HEK293 (cell line): ENCODE data around the gene LMCD1.

Experiments used
- CTCF ChIA-PET: fragments of 350-600 bp; formaldehyde crosslinking; extraction: SDS; loops from one replicate; lab custom pipeline; 2021; ENCODE audit warnings: antibody characterized with exemption; lab: Yijun Ruan, JAX
- POLR2A ChIA-PET: fragments of 300-600 bp; formaldehyde crosslinking; extraction: SDS; loops from one replicate; lab custom pipeline; 2020; ENCODE audit warnings: antibody characterized with exemption, inconsistent platforms; lab: Yijun Ruan, JAX
- H3K27ac ChIP-seq: fragments of 200-500 bp; sonication (Bioruptor generic); 2 replicates; pipeline ENCODE4 v1.5.1; 2014; ENCODE audit warnings: low read depth, low read length, control low read depth, inconsistent platforms; ENCODE audit errors: extremely low read depth
- H3K36me3 ChIP-seq, 2 experiments: fragments of 200-500 bp in 1 of 2; sonication (Bioruptor generic) in 1 of 2; 1 replicate in 1 of 2; 2 replicates in 1 of 2; pipeline ENCODE4 v1.5.1; 2014 to 2017; ENCODE audit warnings: inconsistent platforms in 2 of 2, low read length in 2 of 2; ENCODE audit not compliant: control insufficient read depth in 2 of 2, insufficient read depth in 1 of 2
- H3K4me1 ChIP-seq: fragments of 200-500 bp; sonication (Bioruptor generic); 2 replicates; pipeline ENCODE4 v1.5.1; 2014; ENCODE audit warnings: mild to moderate bottlenecking, low read length, inconsistent platforms; ENCODE audit not compliant: control insufficient read depth, insufficient read depth
- H3K4me3 ChIP-seq: 2 replicates; pipeline ENCODE4 v1.5.1; 2011; ENCODE audit warnings: low read depth, mild to moderate bottlenecking, control low read depth, low read length, moderate library complexity
- H3K9me3 ChIP-seq: fragments of 200-500 bp; sonication (Bioruptor generic); 2 replicates; pipeline ENCODE4 v1.5.1; 2014; ENCODE audit warnings: low read depth, low read length, inconsistent platforms; ENCODE audit not compliant: control insufficient read depth, insufficient read depth
- FEZF1 ChIP-seq: fragments of 450-650 bp; formaldehyde crosslinking; IDR thresholded peaks from 2 replicates; pipeline ENCODE4 v1.5.1; 2016; ENCODE audit warnings: missing biosample characterization, missing genetic modification characterization
- HOXA7 ChIP-seq: sonication (generic); formaldehyde crosslinking; IDR thresholded peaks from 2 replicates; pipeline ENCODE4 v1.8.1; 2022; ENCODE audit warnings: missing genetic modification reagents, borderline replicate concordance
- KLF8 ChIP-seq: fragments of 450-650 bp; formaldehyde crosslinking; IDR thresholded peaks from 2 replicates; pipeline ENCODE4 v1.5.1; 2016; ENCODE audit warnings: missing biosample characterization, missing genetic modification characterization
- SP3 ChIP-seq: fragments of 450-650 bp; formaldehyde crosslinking; IDR thresholded peaks from 2 replicates; pipeline ENCODE4 v1.5.1; 2016; ENCODE audit warnings: missing biosample characterization, missing genetic modification characterization
- ZBTB48 ChIP-seq: fragments of 450-650 bp; formaldehyde crosslinking; IDR thresholded peaks from 2 replicates; pipeline ENCODE4 v1.5.1; 2016; ENCODE audit warnings: missing biosample characterization, missing genetic modification characterization
- ZBTB7A ChIP-seq: fragments of 450-650 bp; formaldehyde crosslinking; IDR thresholded peaks from 2 replicates; pipeline ENCODE4 v1.5.1; 2016; ENCODE audit warnings: low read depth, missing biosample characterization, missing genetic modification characterization
- ZBTB8A ChIP-seq: fragments of 450-650 bp; formaldehyde crosslinking; IDR thresholded peaks from 2 replicates; pipeline ENCODE4 v1.5.1; 2016; ENCODE audit warnings: missing biosample characterization, missing genetic modification characterization
- ZNF10 ChIP-seq: fragments of 450-650 bp; formaldehyde crosslinking; IDR thresholded peaks from 2 replicates; pipeline ENCODE4 v1.5.1; 2017; ENCODE audit warnings: missing biosample characterization, missing genetic modification characterization
- ZNF140 ChIP-seq: fragments of 450-650 bp; formaldehyde crosslinking; IDR thresholded peaks from 2 replicates; pipeline ENCODE4 v1.5.1; 2016; ENCODE audit warnings: missing biosample characterization, missing genetic modification characterization
- ZNF16 ChIP-seq: fragments of 450-650 bp; formaldehyde crosslinking; IDR thresholded peaks from 2 replicates; pipeline ENCODE4 v1.5.1; 2016; ENCODE audit warnings: low read depth, missing biosample characterization, missing genetic modification characterization
- ZNF211 ChIP-seq: fragments of 450-650 bp; formaldehyde crosslinking; IDR thresholded peaks from 2 replicates; pipeline ENCODE4 v1.5.1; 2016; ENCODE audit warnings: low read depth, missing biosample characterization, missing genetic modification characterization
- ZNF239 ChIP-seq: fragments of 450-650 bp; formaldehyde crosslinking; IDR thresholded peaks from 2 replicates; pipeline ENCODE4 v1.5.1; 2016; ENCODE audit warnings: missing biosample characterization, missing genetic modification characterization
- ZNF324 ChIP-seq: fragments of 450-650 bp; formaldehyde crosslinking; IDR thresholded peaks from 2 replicates; pipeline ENCODE4 v1.5.1; 2016; ENCODE audit warnings: missing biosample characterization, missing genetic modification characterization
- ZNF341 ChIP-seq: fragments of 450-650 bp; formaldehyde crosslinking; IDR thresholded peaks from 2 replicates; pipeline ENCODE4; 2016; ENCODE audit warnings: low read depth, missing biosample characterization, missing genetic modification characterization
- ZNF37A ChIP-seq: fragments of 450-650 bp; IDR thresholded peaks from 2 replicates; pipeline ENCODE4 v1.5.1; 2018; ENCODE audit warnings: missing biosample characterization, missing genetic modification characterization
- ZNF585B ChIP-seq: fragments of 450-650 bp; formaldehyde crosslinking; IDR thresholded peaks from 2 replicates; pipeline ENCODE4 v1.5.1; 2016; ENCODE audit warnings: missing biosample characterization, missing genetic modification characterization
- ZNF658 ChIP-seq: fragments of 450-650 bp; formaldehyde crosslinking; IDR thresholded peaks from 2 replicates; pipeline ENCODE4; 2016; ENCODE audit warnings: missing biosample characterization, missing genetic modification characterization
- ZNF707 ChIP-seq: fragments of 450-650 bp; formaldehyde crosslinking; IDR thresholded peaks from 2 replicates; pipeline ENCODE4 v1.5.1; 2016; ENCODE audit warnings: missing biosample characterization, missing genetic modification characterization
- ZNF776 ChIP-seq: fragments of 450-650 bp; formaldehyde crosslinking; IDR thresholded peaks from 2 replicates; pipeline ENCODE4 v1.5.0; 2017; ENCODE audit warnings: missing biosample characterization, missing genetic modification characterization, borderline replicate concordance
- ZNF843 ChIP-seq: fragments of 450-650 bp; formaldehyde crosslinking; IDR thresholded peaks from 2 replicates; pipeline ENCODE4 v1.5.1; 2016; ENCODE audit warnings: missing biosample characterization, missing genetic modification characterization
- TF ChIP-seq, protein P1 (sequence below): fragments of 450-650 bp; formaldehyde crosslinking; IDR thresholded peaks from 2 replicates; pipeline ENCODE4 v1.5.1; 2016; ENCODE audit warnings: missing biosample characterization, missing genetic modification characterization
- TF ChIP-seq, protein P2 (sequence below): fragments of 450-650 bp; formaldehyde crosslinking; IDR thresholded peaks from 2 replicates; pipeline ENCODE4 v1.5.1; 2016; ENCODE audit warnings: missing biosample characterization, missing genetic modification characterization, borderline replicate concordance
- TF ChIP-seq, protein P3 (sequence below): fragments of 450-650 bp; formaldehyde crosslinking; IDR thresholded peaks from 2 replicates; pipeline ENCODE4 v1.5.1; 2016; ENCODE audit warnings: missing biosample characterization, missing genetic modification characterization
- TF ChIP-seq, protein P4 (sequence below): fragments of 450-650 bp; formaldehyde crosslinking; IDR thresholded peaks from 2 replicates; pipeline ENCODE4; 2016; ENCODE audit warnings: missing biosample characterization, missing genetic modification characterization

The LMCD1 gene

DNA sequence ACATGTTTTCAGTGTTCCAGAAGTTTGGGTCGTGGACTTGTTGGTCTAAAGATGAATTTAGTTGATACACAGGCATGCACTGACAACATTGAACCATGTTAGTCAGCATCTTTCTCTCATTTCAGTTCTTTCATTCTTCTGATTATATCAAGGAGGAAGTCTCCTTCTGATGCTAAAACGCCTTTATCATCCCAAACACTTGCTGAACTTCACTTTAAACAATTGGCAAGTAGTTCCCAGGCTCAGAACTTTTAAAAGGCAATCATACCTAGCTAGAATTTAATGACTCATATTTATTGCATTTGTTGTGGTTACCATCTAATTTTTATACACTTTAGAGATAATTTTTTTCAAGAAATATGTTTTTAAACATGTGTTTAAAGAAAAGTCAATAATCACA lies 15.9 kb downstream of the LMCD1 start (continued):
- TF ChIP-seq, protein P1, sequence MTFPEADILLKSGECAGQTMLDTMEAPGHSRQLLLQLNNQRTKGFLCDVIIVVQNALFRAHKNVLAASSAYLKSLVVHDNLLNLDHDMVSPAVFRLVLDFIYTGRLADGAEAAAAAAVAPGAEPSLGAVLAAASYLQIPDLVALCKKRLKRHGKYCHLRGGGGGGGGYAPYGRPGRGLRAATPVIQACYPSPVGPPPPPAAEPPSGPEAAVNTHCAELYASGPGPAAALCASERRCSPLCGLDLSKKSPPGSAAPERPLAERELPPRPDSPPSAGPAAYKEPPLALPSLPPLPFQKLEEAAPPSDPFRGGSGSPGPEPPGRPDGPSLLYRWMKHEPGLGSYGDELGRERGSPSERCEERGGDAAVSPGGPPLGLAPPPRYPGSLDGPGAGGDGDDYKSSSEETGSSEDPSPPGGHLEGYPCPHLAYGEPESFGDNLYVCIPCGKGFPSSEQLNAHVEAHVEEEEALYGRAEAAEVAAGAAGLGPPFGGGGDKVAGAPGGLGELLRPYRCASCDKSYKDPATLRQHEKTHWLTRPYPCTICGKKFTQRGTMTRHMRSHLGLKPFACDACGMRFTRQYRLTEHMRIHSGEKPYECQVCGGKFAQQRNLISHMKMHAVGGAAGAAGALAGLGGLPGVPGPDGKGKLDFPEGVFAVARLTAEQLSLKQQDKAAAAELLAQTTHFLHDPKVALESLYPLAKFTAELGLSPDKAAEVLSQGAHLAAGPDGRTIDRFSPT: no peak
- TF ChIP-seq ZNF10 (tag by site-specific recombination) (no peak), SP3 (tag by site-specific recombination) (no peak), ZBTB48 (tag by site-specific recombination) (no peak), HOXA7 (no peak), ZBTB7A (tag by site-specific recombination) (no peak)
- TF ChIP-seq, protein P2, sequence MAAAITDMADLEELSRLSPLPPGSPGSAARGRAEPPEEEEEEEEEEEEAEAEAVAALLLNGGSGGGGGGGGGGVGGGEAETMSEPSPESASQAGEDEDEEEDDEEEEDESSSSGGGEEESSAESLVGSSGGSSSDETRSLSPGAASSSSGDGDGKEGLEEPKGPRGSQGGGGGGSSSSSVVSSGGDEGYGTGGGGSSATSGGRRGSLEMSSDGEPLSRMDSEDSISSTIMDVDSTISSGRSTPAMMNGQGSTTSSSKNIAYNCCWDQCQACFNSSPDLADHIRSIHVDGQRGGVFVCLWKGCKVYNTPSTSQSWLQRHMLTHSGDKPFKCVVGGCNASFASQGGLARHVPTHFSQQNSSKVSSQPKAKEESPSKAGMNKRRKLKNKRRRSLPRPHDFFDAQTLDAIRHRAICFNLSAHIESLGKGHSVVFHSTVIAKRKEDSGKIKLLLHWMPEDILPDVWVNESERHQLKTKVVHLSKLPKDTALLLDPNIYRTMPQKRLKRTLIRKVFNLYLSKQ (tag by site-specific recombination): no peak
- TF ChIP-seq, all 188 proteins: peak for 0

DNA sequence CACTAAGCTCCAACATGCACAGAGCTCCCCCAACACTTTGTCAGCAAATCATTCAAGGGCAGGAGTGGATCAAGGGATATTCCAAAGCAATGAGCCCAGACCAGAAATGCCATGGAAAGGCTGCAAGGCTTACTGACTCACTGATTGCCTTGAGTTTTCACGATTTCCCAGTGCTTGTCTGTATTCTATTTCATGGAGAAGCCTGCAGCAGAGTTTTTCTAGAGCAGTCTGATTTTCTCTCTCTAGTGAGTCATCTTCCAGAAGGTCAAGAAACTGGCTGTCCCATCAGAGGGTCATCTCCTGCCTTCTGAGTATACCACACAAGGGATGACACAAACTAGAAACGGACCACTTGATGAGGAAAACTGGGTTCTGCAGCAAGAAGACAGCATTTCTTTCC lies 16.5 kb downstream of the LMCD1 start:
- POLR2A ChIA-PET: interaction anchor here (1.3 kb wide), 1 partner anchor 17 kb away, joined by 3 read pairs; the partner anchor contains the start of gene LMCD1
- peaks cover 5% of the 10 kb centered on the region in 2 experiments; a peak in 1 of 3 replicates for H3K36me3 ChIP-seq
- TF ChIP-seq ZNF37A (tag by site-specific recombination): no peak
- TF ChIP-seq SP3 (tag by site-specific recombination): no peak
- TF ChIP-seq ZNF239 (tag by site-specific recombination): no peak
- TF ChIP-seq, protein P3, sequence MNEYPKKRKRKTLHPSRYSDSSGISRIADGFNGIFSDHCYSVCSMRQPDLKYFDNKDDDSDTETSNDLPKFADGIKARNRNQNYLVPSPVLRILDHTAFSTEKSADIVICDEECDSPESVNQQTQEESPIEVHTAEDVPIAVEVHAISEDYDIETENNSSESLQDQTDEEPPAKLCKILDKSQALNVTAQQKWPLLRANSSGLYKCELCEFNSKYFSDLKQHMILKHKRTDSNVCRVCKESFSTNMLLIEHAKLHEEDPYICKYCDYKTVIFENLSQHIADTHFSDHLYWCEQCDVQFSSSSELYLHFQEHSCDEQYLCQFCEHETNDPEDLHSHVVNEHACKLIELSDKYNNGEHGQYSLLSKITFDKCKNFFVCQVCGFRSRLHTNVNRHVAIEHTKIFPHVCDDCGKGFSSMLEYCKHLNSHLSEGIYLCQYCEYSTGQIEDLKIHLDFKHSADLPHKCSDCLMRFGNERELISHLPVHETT (tag by site-specific recombination): no peak
- TF ChIP-seq ZNF707 (tag by site-specific recombination): no peak
- no peak for TF ChIP-seq KLF8 (tag by site-specific recombination)
- no peak for TF ChIP-seq ZNF211
- TF ChIP-seq, all 188 proteins: peak for 0
- no peak overlapping the region for H3K27ac ChIP-seq
- H3K4me1 ChIP-seq: no peaks in the 10 kb centered on the region
- CTCF ChIA-PET: interaction anchor here (0.6 kb wide), 1 partner anchor 143 kb away, joined by 3 read pairs; no protein-coding TSS in a partner anchor
- no peaks in the 10 kb centered on the region for H3K9me3 ChIP-seq
- H3K4me3 ChIP-seq: no peak overlapping the region

DNA sequence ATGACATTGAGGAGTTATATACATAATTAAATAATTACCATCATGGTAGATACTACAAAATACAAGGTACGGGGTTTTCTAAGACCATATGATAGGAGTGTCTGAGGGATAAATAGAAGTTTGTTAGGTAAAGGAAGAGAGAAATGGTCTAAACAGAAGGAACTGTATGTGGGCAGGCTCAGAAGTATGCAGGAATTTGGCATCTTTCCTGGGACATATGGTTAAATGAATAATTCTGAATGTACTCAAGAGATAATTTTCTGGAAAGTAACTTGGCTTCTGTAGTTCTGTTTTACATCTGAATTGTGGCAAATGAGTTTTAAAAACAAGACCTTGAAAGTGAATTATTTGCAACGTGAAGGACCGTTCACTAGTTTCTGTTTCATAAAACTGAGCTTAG lies 17.5 kb downstream of the LMCD1 start:
- CTCF ChIA-PET: interaction anchor here (0.6 kb wide), 2 partner anchors 56 to 87 kb away, joined by 3 read pairs; no protein-coding TSS in a partner anchor
- POLR2A ChIA-PET: no interaction called here
- Histone ChIP-seq H3K36me3 (peaks cover 0 to 5% of the 10 kb centered on the region in 2 experiments; a peak in 1 of 3 replicates), H3K9me3 (no peaks in the 10 kb centered on the region), H3K4me3 (no peak overlapping the region), H3K27ac (no peak overlapping the region), H3K4me1 (no peaks in the 10 kb centered on the region)
- TF ChIP-seq ZNF140 (tag by site-specific recombination) (no peak), ZNF776 (tag by site-specific recombination) (no peak), HOXA7 (no peak), ZNF658 (tag by site-specific recombination) (no peak), ZNF324 (no peak), ZBTB8A (tag by site-specific recombination) (no peak), ZNF341 (tag by site-specific recombination) (no peak), ZNF585B (no peak), ZNF843 (tag by site-specific recombination) (no peak), ZNF16 (tag by site-specific recombination) (no peak), FEZF1 (no peak)
- TF ChIP-seq, protein P4, sequence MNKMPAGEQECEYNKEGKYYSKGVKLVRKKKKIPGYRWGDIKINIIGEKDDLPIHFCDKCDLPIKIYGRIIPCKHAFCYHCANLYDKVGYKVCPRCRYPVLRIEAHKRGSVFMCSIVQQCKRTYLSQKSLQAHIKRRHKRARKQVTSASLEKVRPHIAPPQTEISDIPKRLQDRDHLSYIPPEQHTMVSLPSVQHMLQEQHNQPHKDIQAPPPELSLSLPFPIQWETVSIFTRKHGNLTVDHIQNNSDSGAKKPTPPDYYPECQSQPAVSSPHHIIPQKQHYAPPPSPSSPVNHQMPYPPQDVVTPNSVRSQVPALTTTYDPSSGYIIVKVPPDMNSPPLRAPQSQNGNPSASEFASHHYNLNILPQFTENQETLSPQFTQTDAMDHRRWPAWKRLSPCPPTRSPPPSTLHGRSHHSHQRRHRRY: no peak
